H1 (cell line): ENCODE measurements around the gene SPAAR. TPM values are rescaled to one million over a fixed set of nuclear protein-coding genes. Genes with fewer than 3 reads are reported as not detected.
A peak's percentile ranks its signal among the peaks of the same experiment; 100 is the strongest.

ENCODE experiments used
- BACH1 ChIP-seq: IDR thresholded peaks from 2 replicates; pipeline ENCODE4 v1.6.1; 2012; ENCODE audit warnings: low read length, improper control_type of control experiment
- CBX5 ChIP-seq: fragments of 300-800, 300-1000 bp; sonication (generic); IDR thresholded peaks from 2 replicates; pipeline ENCODE4 v1.7.1; 2016; ENCODE audit warnings: antibody characterized with exemption, low read length, low read depth
- CHD2 ChIP-seq: IDR thresholded peaks from 2 replicates; pipeline ENCODE4 v1.6.1; 2012; ENCODE audit warnings: low read length, improper control_type of control experiment
- EGR1 ChIP-seq: IDR thresholded peaks from 2 replicates; pipeline ENCODE4 v1.6.1; 2011; ENCODE audit warnings: low read depth, low read length, borderline replicate concordance
- FOSL1 ChIP-seq: IDR thresholded peaks from 2 replicates; pipeline ENCODE4 v1.6.1; 2011; ENCODE audit warnings: mild to moderate bottlenecking, low read depth, low read length, moderate library complexity; ENCODE audit not compliant: insufficient read depth
- JUN ChIP-seq: IDR thresholded peaks from 2 replicates; pipeline ENCODE4 v1.6.1; 2011; ENCODE audit warnings: low read depth, mild to moderate bottlenecking, improper control_type of control experiment, low read length
- MAX ChIP-seq: IDR thresholded peaks from 2 replicates; pipeline ENCODE4 v1.6.1; 2012; ENCODE audit warnings: inconsistent platforms
- POLR2A ChIP-seq, 2 experiments: IDR thresholded peaks; 1 replicate in 1 of 2; 2 replicates in 1 of 2; pipeline ENCODE4 v1.6.1; 2011; ENCODE audit warnings: low read depth in 2 of 2, low read length in 2 of 2, mild to moderate bottlenecking in 2 of 2; ENCODE audit errors: control extremely low read depth in 1 of 2
- POU5F1 ChIP-seq: IDR thresholded peaks from 2 replicates; pipeline ENCODE4 v1.6.1; 2011; ENCODE audit warnings: low read depth, mild to moderate bottlenecking, low read length, moderate library complexity
- RAD21 ChIP-seq, 2 experiments: IDR thresholded peaks in 1 of 2; conservative IDR thresholded peaks in 1 of 2; 2 replicates each; pipeline ENCODE4 v1.6.1; 2011; ENCODE audit warnings: low read depth in 2 of 2, low read length in 2 of 2, improper control_type of control experiment in 1 of 2, inconsistent platforms in 1 of 2, mild to moderate bottlenecking in 1 of 2, moderate library complexity in 1 of 2
- RXRA ChIP-seq: IDR thresholded peaks from 2 replicates; pipeline ENCODE4 v1.6.1; 2011; ENCODE audit warnings: low read depth, mild to moderate bottlenecking, low read length, moderate library complexity; ENCODE audit not compliant: insufficient read depth
- SAP30 ChIP-seq: fragments of 300-600 bp; sonication (generic); IDR thresholded peaks from 2 replicates; pipeline ENCODE4 v1.7.1; 2012; ENCODE audit warnings: low read length, moderate library complexity, mild to moderate bottlenecking, inconsistent platforms; ENCODE audit not compliant: insufficient read depth, insufficient replicate concordance
- SIRT6 ChIP-seq: IDR thresholded peaks from one replicate; pipeline ENCODE4 v1.7.1; 2012; ENCODE audit warnings: low read length, inconsistent platforms
- SIX5 ChIP-seq: IDR thresholded peaks from 2 replicates; pipeline ENCODE4 v1.6.1; 2011; ENCODE audit warnings: mild to moderate bottlenecking, low read depth, low read length
- SP1 ChIP-seq: IDR thresholded peaks from 2 replicates; pipeline ENCODE4 v1.6.1; 2011; ENCODE audit warnings: low read depth, low read length
- SUZ12 ChIP-seq: fragments of 200-600 bp; sonication (generic); IDR thresholded peaks from 2 replicates; pipeline ENCODE4 v1.6.1; 2012; ENCODE audit warnings: mild to moderate bottlenecking, inconsistent platforms, low read length, moderate library complexity, mixed read lengths
- TAF1 ChIP-seq: IDR thresholded peaks from 2 replicates; pipeline ENCODE4 v1.6.1; 2011; ENCODE audit warnings: mild to moderate bottlenecking, low read depth, low read length
- TEAD4 ChIP-seq: IDR thresholded peaks from 2 replicates; pipeline ENCODE4 v1.6.1; 2012; ENCODE audit warnings: low read depth, low read length, inconsistent platforms, mixed read lengths
- polyA plus RNA-seq, 7 experiments: library from polyadenylated mRNA; depleted of rRNA in 3 of 7; stranded (reverse) in 5 of 7; unstranded in 2 of 7; fragments of >200 nt in 5 of 7; fragments of 200-250 nt in 2 of 7; gene quantifications; 1 replicate in 5 of 7; 2 replicates in 1 of 7; 4 replicates in 1 of 7; pipeline versions ENCODE4 v1.2.1 to v1.2.3, GENCODE V29; 2011 to 2013; ENCODE audit warnings: missing spikeins in 2 of 7, mixed read lengths in 2 of 7
- total RNA-seq: library from RNA; stranded (reverse); fragmentation: NEBNext Ultra II Directional; extraction: Animal tissue kit (Norgen Biotek cat#: 25700); gene quantifications from 2 replicates; pipeline ENCODE4 v1.2.1, GENCODE V29; 2021
- TF ChIP-seq, protein P1 (sequence below): IDR thresholded peaks from 2 replicates; pipeline ENCODE4 v1.6.1; 2011; ENCODE audit warnings: low read length, improper control_type of control experiment

The SPAAR gene
- total and polyA plus RNA-seq, 2 of the 8 experiments (the other 6 are each of a cell fraction or from before 2014, with no cell fraction given), result 0.27 TPM; not detected in 1

DNA sequence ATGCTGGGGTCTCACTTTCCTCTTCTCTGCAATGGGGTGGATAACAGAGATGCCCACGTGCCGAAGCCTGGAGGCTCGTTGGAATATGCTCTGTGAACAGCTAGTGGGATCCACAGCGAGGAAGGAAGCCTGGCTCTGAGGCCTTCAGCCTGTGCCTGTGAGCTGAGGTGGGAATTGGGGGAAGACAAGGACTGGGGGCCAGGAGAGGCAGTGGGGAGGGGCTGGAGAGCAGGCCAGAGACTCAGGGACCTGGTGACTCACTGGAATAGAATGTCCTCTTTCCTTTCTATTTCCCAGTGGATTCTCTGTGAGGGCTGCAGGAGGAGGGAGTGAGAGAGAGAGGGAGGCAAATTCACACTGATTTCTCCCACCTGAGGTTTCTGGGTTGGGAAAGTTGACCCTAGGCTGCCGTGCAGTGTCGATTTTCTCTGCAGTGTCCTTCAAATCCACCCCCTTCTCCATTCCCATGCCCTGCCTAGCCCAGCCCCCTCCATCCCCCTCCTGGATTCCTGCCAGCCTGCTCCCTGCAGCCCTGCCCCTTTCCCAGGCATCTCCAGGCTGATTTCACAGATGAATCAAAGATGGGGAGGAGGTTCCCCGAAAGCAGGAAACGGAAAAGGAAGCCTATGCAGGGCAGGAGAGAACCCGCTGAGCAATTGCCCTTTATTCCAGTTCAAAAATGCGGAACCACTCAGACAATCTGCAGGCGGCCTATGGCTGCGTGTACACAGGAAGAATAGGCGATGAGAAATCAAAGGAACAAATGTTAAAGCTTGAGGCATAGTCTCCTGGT is 1.4 kb upstream of the SPAAR start (continued):
- TF ChIP-seq SUZ12 (no peak), BACH1 (no peak), RAD21 (IDR thresholded peaks at IDR 0.05 in 1 of 2, conservative IDR thresholded peaks at IDR 0.05 in 1 of 2; ENCODE audit: low read depth in 2 of 2, low read length in 2 of 2) (no peak), SAP30 (no peak), TAF1 (no peak), JUN (0 out of 2 replicates have a peak, but pooled peaks have one; percentile 33), CHD2 (no peak), POLR2A (IDR thresholded peaks at IDR 0.05; ENCODE audit: control extremely low read depth in 1 of 2, low read depth in 2 of 2, low read length in 2 of 2) (no peak; a peak in 1 of 3 replicates), SIRT6 (no peak), SIX5 (no peak), SP1 (0 out of 2 replicates have a peak, but pooled peaks have one; percentile 8), MAX (no peak), CBX5 (no peak), EGR1 (no peak), FOSL1 (no peak), TEAD4 (0 out of 2 replicates have a peak, but pooled peaks have one; percentile 27), RXRA (no peak), POU5F1 (no peak)
- TF ChIP-seq, protein P1, sequence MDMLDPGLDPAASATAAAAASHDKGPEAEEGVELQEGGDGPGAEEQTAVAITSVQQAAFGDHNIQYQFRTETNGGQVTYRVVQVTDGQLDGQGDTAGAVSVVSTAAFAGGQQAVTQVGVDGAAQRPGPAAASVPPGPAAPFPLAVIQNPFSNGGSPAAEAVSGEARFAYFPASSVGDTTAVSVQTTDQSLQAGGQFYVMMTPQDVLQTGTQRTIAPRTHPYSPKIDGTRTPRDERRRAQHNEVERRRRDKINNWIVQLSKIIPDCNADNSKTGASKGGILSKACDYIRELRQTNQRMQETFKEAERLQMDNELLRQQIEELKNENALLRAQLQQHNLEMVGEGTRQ, result no peak
- TF ChIP-seq, all 59 proteins: peak for 6
